ENCODE results near the gene GJA1. TPM values are rescaled to one million over a fixed set of nuclear protein-coding genes. Genes with fewer than 3 reads are reported as not detected.
A peak's percentile ranks its signal among the peaks of the same experiment; 100 is the strongest.
"Not testable (repeated sequence)": the region's sequence is repeated elsewhere in the genome, so short reads cannot be mapped to it uniquely, and the experiment has no call there.

The GJA1 gene
- 363 and 693 TPM in 2 replicates for total RNA-seq

DNA sequence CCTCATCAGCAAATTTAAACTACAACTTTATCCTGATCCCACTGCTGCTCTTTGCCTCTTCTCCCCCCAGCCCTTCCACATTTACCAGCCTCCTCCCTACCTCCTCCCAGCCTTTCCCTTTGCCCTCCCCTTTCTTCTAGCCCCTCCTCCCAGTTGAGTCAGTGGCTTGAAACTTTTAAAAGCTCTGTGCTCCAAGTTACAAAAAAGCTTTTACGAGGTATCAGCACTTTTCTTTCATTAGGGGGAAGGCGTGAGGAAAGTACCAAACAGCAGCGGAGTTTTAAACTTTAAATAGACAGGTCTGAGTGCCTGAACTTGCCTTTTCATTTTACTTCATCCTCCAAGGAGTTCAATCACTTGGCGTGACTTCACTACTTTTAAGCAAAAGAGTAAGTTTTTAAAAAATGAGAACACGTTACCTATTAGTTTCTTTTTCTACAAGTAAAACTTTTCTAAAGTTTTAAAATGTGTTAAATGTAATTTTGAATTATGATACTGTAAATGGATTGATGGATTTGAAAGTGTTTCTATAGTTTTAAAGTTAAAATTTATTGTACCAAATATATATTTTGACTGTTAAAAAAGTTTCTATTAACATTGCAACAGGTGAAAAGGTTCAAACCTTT lies at the start of gene GJA1:
GJA1 (plus strand) TSS at position 203 of the 626 bp plus-strand sequence. CDS start 11,202 bp downstream, outside the sequence.
- DNase-seq (ENCODE audit: low read depth in 2 of 2), result peak; percentile 91 to 96

DNA sequence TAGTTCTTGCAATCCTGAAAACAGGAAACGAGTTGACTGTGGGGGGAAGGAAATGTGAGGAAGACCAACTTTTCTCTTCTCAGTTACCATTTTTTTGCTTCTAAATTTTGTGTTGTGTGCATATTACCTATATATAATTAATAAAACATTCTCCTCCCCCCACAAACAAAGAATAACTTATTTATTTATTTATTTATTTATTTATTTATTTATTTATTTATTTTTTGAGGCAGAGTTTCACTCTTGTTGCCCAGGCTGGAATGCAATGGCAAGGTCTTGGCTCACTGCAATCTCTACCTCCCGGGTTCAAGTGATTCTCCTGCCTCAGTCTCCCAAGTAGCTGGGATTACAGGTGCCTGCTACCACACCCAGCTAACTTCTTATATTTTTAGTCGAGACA lies 48.9 kb upstream of the GJA1 start:
- DNase-seq (ENCODE audit: low read depth in 2 of 2), result not testable (repeated sequence)

DNA sequence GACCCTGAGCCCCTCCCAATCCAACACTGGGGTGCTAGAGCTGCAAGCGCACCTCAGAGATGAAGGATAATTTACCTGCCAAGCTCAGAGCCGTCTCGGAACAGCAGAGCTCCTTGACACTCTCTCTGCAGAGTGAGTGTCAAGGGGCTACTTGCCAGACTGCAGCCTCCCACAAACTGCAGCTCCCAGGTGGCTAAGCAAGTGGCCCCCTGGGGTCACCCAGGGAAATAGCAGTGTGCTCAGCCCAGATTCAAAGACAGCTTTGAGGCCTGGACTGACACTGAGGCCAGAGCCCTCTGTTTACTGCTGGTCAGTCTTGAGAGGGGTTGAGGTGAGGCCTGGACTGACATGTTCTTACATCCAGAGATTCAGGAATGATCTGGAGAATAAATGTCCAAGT lies 46.0 kb upstream of the GJA1 start:
- DNase-seq (ENCODE audit: low read depth in 2 of 2), result no peak

DNA sequence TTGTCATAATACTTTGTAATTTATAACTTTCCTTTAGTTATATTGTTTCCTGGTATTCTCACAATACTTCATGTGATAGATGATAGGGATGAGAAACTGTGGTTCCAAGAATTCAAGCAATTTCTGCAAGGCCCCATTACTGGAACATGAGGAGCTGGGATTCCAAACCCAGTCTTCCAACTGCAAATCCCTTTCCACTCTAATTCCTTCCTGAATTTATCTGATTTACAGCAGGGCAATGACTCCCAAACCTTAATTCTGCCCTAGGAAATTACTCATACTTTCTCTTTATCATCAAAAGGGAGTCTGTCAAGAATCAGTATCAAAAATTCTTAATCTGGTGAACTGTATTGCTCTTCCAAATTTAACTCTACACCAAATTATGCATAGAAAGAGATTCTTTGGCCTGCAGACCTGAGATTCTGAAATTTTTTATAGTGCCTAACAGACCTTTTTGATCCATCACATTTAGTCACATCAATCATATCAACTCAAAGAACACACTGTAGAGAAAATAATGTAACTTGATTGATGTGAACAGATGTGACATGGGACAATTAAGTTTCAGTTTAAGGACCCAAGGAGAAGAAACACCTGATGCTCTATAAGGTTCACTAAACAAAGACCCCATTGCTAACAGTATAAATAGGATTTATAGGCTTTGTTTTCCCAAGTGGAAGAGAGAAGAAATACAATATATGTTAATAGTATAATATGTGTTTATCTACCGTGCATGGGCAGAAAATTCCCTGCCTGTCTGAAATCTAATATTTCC lies 41.5 kb upstream of the GJA1 start:
- DNase-seq (ENCODE audit: low read depth in 2 of 2), result no peak

DNA sequence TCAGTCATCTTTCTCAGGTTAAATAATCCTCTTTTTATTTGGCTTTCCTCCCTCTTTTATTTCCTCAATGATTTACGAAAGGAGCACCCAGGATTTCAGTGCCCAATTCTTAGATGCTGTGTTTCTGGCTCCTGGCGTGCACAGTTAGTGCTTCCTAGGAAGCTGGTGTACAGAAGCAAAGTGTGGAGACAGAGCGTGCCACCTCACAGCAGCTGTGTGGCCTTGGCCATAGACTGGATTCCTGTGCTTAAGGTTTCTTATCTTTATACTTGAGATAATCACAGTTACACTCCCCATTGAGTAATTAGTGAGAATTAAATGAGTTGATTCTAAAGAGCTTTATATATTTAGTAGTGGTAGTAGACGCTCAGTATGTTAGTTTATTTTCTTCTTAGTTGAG lies 39.7 kb upstream of the GJA1 start:
- no peak for DNase-seq (ENCODE audit: low read depth in 2 of 2)

DNA sequence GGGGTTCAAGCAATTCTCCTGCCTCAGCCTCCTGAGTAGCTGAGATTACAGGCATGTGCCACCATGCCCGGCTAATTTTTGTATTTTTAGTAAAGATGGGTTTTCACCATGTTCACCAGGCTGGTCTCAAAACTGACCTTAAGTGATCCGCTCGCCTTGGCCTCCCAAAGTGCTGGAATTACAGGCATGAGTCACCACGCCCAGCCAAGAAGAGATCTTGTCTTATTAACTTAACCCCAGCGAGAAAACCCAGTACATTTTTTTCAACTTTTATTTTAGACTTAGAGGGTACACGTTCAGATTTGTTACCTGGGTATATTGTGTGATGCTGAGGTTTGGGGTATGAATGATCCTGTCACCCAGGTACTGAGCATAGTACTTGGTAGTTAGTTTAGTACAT lies 38.3 kb upstream of the GJA1 start:
- not testable (repeated sequence) for DNase-seq (ENCODE audit: low read depth in 2 of 2)

DNA sequence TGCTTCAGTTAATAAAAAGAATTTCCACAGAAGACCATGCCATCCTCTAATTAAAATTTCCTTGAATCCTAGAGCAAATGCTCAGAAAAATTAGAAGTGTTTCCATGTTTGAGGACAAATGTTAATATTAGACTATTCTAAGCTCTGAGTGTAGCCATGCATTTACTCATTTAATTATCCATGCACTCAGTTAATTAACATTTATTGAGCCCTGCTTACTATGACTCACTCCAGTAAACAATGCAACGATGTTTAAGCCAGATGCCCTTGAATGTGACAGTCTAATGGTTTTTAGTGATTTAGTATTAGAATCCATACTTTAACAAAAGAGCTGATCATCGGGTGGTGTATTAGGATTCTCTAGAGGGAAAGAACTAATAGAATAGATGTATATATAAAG lies 37.3 kb upstream of the GJA1 start:
- DNase-seq (ENCODE audit: low read depth in 2 of 2), result no peak

DNA sequence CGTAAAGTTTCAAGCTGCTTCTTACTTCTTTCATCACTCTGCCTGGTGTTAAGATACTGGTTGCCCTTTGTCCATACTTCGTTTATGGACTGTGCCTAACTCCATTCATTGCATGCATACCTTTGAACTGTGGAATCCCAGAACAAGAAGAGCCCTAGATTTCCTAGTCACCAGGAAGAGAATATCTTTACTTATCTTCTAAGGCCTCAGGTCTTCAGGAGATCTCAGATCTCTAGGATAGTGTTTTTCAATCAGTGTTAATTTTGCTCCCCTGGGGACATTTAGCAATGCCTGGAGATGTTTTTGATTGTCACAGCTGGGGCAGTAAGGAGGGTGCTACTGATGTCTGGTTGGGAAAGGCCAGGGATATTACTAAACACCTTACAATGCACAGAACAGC lies 35.5 kb upstream of the GJA1 start:
- DNase-seq (ENCODE audit: low read depth in 2 of 2), result no peak

DNA sequence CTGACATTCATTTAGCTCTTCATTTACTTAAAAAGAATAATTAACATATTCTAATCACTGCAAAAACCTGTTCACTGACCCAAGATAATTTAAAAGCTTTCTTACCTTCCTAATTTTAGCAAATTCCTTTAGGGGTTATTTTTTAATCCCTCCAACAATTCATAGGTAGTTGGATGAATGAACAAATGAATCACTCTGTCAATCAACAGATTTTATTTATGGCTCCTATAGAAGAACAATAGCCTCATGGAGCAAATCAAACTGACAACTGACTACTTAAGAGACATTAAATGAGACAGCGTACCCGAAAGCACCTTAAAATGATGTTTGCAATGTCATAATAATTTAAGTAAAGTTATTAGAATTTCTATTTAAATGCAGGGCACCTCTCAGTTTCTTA lies 31.5 kb upstream of the GJA1 start:
- no peak for DNase-seq (ENCODE audit: low read depth in 2 of 2)

DNA sequence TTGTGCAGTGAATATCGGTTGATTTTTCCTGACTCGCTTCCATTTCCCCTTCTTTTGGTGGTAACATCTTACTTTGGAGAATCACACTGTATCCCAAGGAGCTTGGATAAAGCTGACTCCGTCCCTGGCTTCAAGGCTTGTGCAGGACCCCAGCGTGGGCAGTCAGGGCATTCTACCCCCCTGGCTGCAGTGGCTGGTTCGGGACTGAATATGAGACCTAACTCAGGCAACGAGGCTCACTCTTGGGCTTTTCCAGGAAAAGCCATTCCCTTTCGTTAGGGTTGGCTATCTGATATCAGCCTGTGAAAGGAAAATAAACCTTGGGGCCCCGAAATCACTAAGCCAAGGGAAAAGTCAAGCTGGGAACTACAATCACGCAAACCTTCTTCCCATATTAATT lies 30.1 kb upstream of the GJA1 start:
- no peak for DNase-seq (ENCODE audit: low read depth in 2 of 2)

DNA sequence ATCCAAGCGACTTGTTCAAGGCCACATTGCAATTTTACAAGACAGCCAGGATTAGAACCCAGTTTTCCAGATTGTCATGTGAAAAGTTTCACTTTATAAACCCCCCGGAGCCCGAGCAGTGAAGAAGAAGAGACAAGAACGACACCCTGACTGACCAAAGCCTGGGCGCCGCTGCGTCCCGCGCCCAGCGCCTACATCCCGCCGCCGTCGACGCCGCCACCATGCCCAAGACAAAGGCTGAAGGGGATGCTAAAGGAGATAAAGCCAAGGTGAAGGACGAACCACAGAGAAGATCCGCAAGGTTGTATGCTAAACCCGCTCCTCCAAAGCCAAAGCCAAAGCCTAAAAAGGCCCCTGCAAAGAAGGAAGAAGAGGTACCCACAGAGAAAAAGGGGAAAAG lies 27.1 kb upstream of the GJA1 start:
- no peak for DNase-seq (ENCODE audit: low read depth in 2 of 2)

DNA sequence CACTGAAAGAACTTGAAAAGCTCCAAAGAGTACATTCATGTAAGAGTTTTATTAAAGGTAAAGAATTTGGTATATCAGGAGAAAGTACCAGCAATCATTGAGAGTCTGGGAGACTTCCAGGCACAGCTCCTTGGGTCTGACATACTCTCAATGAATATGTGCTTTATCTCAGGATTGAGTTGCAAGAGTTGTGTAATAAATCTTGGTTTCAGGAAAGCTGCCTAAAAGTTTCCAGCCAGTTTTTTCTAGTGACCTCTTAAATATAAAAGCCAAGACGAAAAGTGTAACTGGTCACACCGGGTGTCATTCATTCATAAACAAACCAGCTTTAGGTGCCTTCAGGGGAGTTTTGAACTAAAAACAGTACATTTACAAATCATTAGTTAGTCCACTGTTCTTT lies 21.6 kb upstream of the GJA1 start:
- no peak for DNase-seq (ENCODE audit: low read depth in 2 of 2)

DNA sequence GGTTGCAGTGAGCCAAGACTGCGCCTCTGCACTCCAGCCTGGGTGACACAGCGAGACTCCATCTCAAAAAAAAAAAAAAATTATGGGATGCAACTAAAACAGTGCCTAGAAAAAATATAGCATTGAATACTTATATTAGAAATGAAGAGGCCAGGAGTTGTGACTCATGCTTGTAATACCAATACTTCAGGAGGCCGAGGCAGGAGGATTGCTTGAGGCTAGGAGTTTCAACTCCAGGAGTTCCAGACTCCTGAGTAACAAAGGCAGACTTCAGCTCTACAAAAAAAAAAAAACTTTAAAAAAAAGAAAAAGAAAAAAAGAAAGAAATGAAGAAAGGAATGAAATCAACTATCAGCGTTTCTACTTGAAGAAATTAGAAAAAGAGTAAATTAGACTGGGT lies 17.1 kb upstream of the GJA1 start:
- DNase-seq (ENCODE audit: low read depth in 2 of 2), result no peak

DNA sequence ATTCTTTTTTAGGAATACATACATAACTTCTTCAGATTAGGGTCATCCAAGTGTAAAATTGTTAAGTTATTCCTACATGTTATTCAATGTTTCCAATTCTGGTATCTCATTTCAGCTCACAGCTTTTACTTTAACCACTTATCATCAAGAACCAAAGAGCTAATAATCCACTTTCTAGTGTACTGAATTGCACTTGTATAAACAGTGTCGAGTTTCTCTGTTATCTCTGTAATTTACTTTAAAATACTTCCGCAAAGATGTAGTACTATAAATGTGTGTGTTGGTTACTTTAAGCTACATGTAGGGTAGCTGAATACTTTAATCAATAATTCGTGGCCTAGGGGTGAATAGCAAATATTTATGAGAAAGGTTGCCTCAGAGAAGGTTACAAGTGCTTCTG lies 8.8 kb upstream of the GJA1 start:
- DNase-seq (ENCODE audit: low read depth in 2 of 2), result no peak

DNA sequence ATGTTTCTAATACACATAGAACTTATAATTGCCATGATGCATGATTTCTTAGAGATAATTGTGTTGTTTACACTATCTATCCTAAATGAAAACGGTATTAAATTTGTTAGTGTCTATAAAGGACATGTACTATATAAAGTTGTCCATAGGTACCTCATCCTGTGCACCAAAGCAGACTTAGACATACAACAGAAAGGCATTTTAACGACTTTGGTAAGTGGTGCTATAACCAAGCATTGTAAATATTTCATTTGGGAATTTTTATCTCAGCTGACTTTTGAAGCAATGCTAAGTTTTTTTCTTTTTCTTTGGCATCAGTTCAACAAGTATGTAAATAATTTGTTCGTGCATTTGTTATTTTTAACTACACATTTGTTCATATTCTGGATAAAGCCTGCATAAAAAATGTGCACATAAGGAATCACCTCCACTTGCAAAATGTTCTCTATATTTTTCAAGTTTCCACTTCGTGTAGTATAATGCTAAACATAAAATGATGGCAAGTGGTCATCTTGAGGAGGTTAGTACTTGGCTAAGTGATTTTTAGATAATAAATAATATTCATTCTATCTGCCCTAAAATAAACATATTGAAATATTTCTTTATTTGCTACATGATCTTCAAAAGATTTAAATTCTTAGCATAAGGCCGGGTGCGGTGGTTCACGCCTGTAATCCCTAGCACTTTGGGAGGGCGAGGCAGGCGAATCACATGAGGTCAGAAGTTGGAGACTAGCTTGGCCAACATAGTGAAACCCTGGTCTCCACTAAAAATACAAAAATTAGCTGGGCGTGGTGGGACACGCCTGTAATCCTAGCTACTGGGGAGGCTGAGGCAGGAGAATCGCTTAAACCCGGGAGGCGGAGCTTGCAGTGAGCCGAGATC lies 6.3 kb upstream of the GJA1 start:
- DNase-seq (ENCODE audit: low read depth in 2 of 2), result no peak

DNA sequence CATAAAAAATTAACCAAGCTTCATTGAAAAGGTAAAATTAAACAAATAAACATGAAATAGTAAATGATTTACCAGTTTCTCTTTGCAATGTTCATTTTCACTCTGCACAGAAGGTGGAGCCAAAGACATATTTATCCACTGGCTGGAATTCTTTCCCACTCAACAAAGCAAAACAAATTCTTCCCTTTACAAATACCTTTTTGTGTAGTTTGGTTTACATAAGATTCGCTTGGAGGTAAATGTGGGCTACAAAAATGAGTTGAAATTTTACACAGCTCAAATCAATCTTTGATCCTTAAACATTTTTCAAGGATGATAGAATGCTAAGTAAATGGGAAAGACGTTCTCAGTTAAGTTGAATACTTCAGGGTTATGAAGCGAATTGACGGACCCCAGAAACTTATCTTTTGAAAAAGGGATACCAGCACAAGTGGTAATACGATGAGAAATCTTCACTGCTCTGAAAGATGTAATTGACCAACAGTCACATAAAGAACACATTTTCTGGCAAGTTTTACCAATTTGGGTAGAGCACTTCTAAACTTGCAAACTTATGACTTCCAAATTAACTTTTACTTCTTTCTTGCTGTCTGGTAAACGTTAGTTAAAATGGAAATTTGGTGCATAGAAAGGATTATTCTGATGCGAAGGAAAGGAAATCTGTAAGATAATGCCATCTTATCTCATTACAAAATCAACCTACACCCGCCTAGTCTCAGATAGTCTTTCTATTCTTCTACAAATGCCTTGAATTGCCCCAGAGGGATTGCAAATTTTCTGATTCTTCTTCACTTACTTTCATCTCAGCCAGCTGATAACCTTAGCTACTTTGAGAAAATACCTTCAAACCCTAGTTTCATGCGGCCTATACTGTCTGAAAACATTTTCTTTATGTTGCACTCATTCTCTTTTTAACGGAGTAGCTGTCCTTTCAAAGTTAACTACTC lies 4.7 kb upstream of the GJA1 start:
- DNase-seq (ENCODE audit: low read depth in 2 of 2), result peak; percentile 63 to 81

DNA sequence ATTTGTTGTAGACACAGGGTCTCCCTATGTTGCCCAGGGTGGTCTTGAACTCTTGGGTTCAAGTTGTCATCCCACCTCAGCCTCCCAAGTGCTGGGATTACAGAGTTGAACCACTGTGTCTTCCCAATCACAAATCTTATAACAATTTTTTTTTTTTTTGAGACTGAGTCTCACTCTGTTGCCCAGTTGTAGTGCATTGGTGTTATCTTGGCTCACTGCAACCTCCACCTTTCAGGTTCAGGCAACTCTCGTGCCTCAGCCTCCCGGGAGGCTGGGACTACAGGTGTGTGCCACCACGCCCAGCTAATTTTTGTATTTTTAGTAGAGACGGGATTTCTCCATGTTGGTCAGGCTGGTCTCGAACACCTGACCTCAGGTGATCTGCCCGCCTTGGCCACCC lies 3.7 kb upstream of the GJA1 start:
- not testable (repeated sequence) for DNase-seq (ENCODE audit: low read depth in 2 of 2)

DNA sequence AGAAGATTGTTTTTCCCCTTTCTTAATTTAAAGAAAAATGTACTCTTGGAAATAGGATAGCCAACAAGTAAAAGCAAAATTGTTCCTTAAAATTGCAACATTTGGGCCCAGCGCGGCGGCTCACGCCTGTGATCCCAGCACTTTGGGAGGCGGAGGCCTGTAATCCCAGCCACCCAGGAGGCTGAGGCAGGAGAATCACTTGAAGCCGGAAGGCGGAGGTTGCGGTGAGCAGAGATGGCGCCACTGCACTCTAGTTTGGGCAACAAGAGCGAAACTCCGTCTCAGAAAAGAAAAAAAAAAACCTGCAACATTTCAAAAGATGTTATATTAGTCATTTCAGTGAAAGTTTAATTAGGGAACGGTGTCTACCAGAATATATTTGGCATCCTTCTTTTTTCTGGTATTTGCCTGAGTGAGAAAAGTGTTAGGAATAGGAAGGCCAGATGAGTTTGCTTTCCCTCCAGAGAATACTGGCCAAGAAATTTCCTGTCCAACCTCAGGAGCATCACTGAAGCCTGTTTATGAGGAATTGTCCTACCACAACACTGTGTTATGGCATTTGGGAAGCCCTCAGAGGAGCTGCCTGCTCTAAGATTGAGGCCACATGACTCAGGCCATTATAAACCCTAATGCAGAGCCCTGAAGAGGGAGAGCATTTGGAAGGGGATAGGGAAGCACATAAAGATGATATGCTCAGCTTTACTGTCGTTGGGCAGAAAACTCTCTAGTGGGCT lies 1.2 kb upstream of the GJA1 start:
- DNase-seq (ENCODE audit: low read depth in 2 of 2), result no peak

DNA sequence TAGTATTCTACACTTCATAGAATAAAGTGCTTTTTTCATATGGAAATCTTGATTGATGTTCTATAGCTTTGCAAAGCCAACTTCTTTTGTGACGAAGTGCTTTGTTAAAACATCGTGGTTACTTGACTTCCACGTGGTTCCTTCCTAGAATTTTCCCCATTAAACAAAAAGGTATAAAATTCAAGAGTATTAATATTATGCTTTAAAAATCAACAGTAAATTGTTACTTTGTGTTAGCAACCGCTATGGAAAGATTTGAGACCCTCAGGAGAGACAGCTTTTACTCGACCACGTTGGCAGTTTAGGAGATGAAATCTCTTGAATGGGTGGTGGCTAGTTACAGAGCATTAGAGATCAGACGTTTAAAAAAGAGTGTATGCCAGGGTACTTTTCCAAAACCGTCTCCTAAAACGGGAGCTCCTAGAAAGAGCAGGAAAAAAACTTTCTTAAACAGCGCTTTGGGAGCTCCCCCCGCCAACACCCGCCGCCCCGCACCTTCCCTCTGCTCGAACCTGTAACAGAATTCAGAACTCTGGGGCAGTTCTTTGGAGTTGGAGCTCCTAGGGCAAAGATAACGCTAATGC lies 920 bp downstream of the GJA1 start:
- peak in 1 of 2 donors; percentile 42 for DNase-seq (ENCODE audit: low read depth in 2 of 2)

Measured in lung microvascular endothelial cell (primary cell).